Activated T-cell treated with anti-CD3 and anti-CD28 coated beads, Interleukin-2, amount 50 U/mL, for 72 hours (primary cell): Measurements from ENCODE around the gene PTER. TPM values are rescaled to one million over a fixed set of nuclear protein-coding genes. Genes with fewer than 3 reads are reported as not detected.

ENCODE experiments used
- ATAC-seq, 2 donors: fragments of 150-1000 bp; cut with Tn5 transposase; replicated peaks in 1 of 2; 2 replicates each; pipeline ENCODE4 v1.10.0; 2021; ENCODE audit warnings: moderate library complexity in 2 of 2, mild to moderate bottlenecking in 1 of 2
- DNase-seq, 2 donors: peaks; one replicate each; pipeline ENCODE4 v3.0.0; 2021 to 2022; ENCODE audit warnings: mixed read lengths in 1 of 2
- H3K27ac Mint-ChIP-seq: one replicate; pipeline ENCODE4 v1.8.0; 2022; ENCODE audit warnings: mild to moderate bottlenecking, moderate library complexity, mixed read lengths
- H3K27me3 Mint-ChIP-seq: one replicate; pipeline ENCODE4 v1.8.0; 2022; ENCODE audit warnings: low read depth, mixed read lengths
- H3K36me3 Mint-ChIP-seq, 2 donors: one replicate each; pipeline ENCODE4 v1.8.0; 2022; ENCODE audit warnings: mixed read lengths in 2 of 2, mild to moderate bottlenecking in 1 of 2; ENCODE audit not compliant: insufficient read depth in 2 of 2
- H3K4me1 Mint-ChIP-seq: one replicate; pipeline ENCODE4 v1.8.0; 2022; ENCODE audit warnings: low read depth, mixed read lengths
- H3K4me3 Mint-ChIP-seq, 2 donors: one replicate each; pipeline ENCODE4 v1.8.0; 2022; ENCODE audit warnings: mild to moderate bottlenecking in 2 of 2, mixed read lengths in 2 of 2, moderate library complexity in 2 of 2
- H3K9me3 Mint-ChIP-seq, 2 donors: one replicate each; pipeline ENCODE4 v1.8.0; 2022; ENCODE audit warnings: mixed read lengths in 2 of 2
- total RNA-seq, 2 donors: library from RNA; stranded (reverse); gene quantifications; one replicate each; pipeline ENCODE4 v1.2.3, GENCODE V29; 2022

PTER gene
- total RNA-seq, 2 donors from 2014 or later: 25.7 to 40.7 TPM

DNA sequence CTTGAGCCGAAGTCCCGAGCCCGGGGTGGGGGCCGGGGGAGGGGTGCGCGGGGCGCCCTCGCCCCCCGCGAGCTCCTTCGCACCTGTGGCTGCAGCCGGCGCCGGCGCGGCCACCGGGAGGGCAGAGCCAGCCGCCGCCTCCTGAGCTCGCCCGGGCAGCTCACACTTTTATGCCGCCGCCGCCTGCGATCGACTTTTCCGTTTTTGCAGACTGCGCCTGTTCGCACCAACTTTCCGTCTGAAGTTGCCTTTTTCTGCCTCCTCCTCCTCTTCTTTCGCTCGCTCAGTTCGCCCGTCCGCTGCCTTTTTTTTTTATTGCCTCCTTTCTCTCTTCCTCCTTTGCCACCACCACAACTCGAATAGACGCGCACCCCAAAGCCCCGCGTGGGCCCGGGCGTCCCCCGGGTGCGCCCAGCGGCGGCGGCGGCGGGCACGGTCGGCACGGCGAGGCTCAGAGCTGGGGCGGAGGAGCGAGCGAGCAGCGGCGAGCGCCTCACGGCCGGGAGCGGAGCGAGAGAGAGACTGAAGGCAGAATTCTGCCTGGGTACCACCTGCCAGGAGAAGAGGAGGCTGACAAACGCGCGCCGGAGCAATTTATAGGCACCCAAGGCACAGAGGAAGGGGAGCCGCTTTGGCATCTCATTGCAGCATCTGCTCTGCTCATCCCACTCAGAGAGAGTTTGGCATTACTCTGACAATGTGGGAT, 84.7 kb downstream of the PTER start, which contains the start of gene C1QL3:
TSS of gene C1QL3 (minus strand) at position 569 of the 706 bp plus-strand sequence. CDS start 814 bp downstream, outside the sequence.
- Mint-ChIP-seq H3K9me3 (no peaks in the 10 kb centered on the region), H3K27ac (peak within 1 kb of the TSS; percentile 66), H3K4me1 (no peaks in the 10 kb centered on the region), H3K36me3 (no peaks in the 10 kb centered on the region), H3K27me3 (peaks cover 46% of the 10 kb centered on the region), H3K4me3 (peak within 1 kb of the TSS; percentile 87 to 92)
- DNase-seq (peak; percentile 41), ATAC-seq (peak; percentile 57 to 64)

DNA sequence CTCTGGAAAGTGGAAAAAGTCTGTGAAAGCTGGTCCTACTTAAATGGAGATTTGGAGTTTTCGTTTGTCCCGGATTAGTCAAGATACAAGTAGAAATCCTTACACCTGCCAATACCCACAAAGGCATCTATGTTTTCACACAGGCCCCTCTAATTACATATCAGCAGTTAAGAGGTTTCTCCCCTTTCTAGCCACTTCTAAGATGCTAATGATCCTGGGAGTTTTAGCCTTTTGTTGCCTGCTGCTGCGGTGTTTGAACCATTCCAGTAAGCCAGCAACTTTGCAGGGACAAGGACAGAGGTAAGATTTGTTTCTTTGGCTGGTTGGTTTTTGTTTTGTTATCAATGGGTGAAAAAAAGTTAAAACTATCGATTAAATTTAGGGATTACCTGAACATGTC, 90.6 kb downstream of the PTER start:
- H3K4me3 Mint-ChIP-seq: no peak overlapping the region
- DNase-seq (no peak), ATAC-seq (no peak)
- H3K9me3 Mint-ChIP-seq: no peaks in the 10 kb centered on the region
- H3K27me3 Mint-ChIP-seq: peaks cover 39% of the 10 kb centered on the region
- H3K36me3 Mint-ChIP-seq: no peaks in the 10 kb centered on the region
- no peak overlapping the region for H3K27ac Mint-ChIP-seq
- H3K4me1 Mint-ChIP-seq: peaks cover 5% of the 10 kb centered on the region

GRCh38 chr10:16529853-16530252, 93.0 kb downstream of the PTER start:
- Mint-ChIP-seq H3K4me1 (peaks cover 5% of the 10 kb centered on the region), H3K36me3 (no peaks in the 10 kb centered on the region), H3K27ac (no peak overlapping the region), H3K4me3 (no peak overlapping the region), H3K9me3 (no peaks in the 10 kb centered on the region), H3K27me3 (peaks cover 15% of the 10 kb centered on the region)
- DNase-seq (no peak), ATAC-seq (no peak)

DNA sequence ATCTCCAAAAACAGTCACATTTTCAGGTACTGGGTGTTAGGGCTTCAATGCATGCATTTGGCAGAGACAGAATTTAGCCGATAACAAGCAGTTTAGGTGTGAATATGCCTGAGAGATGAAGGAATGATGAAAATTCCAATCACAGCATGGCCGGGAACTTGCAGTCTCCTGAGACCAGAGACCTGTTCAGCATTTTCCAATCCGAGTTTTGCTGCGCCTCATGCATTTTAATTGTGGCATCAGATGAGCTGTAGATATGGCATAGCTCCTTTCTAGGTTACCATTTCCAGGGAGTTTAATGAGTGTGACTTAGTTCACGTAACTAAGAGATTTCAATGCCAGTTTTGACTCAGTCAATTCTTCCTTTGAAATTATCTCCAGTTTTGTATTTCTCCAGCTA, 99.3 kb downstream of the PTER start:
- H3K27me3 Mint-ChIP-seq: peaks cover 22% of the 10 kb centered on the region
- no peak overlapping the region for H3K27ac Mint-ChIP-seq
- no peak overlapping the region for H3K4me3 Mint-ChIP-seq
- H3K4me1 Mint-ChIP-seq: no peaks in the 10 kb centered on the region
- no peak for ATAC-seq
- H3K9me3 Mint-ChIP-seq: no peaks in the 10 kb centered on the region
- DNase-seq: no peak
- no peaks in the 10 kb centered on the region for H3K36me3 Mint-ChIP-seq

DNA sequence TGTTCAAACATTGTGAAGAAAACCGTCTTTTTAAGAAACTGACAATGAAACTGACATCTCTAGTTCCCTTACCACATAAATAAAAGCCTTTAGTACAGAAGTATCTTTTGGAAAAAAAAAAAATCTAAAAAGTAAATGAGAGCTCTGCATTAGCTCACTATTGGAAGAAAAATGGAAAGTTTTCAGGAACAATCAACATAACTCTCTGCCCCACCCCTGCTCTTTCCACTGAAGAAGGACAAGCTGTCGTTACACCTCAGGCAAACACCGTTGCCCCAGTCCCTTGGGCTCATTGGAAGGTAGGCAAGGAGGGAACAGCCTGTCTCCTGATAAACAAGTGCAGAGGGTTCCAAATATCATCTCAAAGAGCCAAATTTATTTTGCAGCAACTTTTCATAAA, 107.3 kb downstream of the PTER start:
- Mint-ChIP-seq H3K27me3 (peaks cover 38% of the 10 kb centered on the region), H3K4me3 (no peak overlapping the region), H3K4me1 (no peaks in the 10 kb centered on the region), H3K9me3 (no peaks in the 10 kb centered on the region), H3K27ac (no peak overlapping the region), H3K36me3 (no peaks in the 10 kb centered on the region)
- ATAC-seq: no peak
- no peak for DNase-seq

DNA sequence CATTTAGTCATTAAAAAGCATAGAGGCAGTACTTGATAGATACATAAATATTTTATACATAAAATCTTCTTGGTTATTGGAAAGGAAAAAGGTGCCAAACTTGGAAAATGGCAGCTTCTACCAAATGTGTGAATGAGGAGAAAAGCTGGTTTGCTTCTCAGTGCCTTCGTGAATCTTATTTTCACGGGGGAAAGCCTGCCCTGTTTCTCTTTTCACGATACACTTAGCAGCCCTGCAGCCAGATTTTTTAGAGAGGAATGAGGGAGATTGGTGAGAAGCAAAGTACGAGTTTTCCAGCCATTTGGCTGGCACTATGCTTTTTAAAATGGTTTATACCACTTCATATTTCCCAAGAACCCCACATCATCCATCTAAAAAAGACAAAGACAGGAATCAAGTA, 107.8 kb downstream of the PTER start:
- Mint-ChIP-seq H3K9me3 (no peaks in the 10 kb centered on the region), H3K27me3 (peaks cover 34% of the 10 kb centered on the region), H3K36me3 (no peaks in the 10 kb centered on the region), H3K4me1 (no peaks in the 10 kb centered on the region), H3K27ac (no peak overlapping the region), H3K4me3 (no peak overlapping the region)
- ATAC-seq: no peak
- DNase-seq: no peak

DNA sequence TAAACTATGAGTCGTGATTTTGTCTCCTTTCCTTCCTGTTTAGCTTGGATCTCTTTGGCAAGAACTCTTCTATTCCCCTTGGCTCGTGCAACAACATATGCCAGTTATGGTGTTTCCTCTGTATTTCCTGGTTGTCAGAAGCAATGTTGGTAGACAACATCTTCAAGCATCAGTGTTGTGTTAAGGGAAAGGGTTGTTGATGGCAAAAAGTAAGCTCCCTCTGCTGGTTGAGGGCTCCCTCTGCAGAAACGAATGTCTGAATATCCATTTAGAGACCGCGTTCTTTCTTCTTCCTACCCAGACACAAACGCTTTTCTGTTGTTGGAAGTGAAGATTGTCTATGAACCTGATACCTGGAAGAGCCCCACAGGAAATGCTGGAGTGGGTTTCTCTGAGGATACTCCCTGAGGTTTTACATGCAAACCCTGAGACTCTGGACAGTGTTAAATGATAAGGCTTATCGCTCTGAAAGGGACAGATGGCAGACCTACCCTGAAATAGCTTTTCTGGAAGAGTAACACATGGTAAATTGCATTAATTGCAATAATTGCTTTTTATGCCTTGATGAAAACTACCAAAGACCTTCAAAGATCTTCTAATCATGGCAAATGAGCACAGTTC, 108.4 kb downstream of the PTER start:
- Mint-ChIP-seq H3K4me1 (no peaks in the 10 kb centered on the region), H3K27me3 (peaks cover 28% of the 10 kb centered on the region), H3K27ac (no peak overlapping the region), H3K4me3 (no peak overlapping the region), H3K36me3 (no peaks in the 10 kb centered on the region), H3K9me3 (no peaks in the 10 kb centered on the region)
- ATAC-seq: no peak
- peak; percentile 2 for DNase-seq

DNA sequence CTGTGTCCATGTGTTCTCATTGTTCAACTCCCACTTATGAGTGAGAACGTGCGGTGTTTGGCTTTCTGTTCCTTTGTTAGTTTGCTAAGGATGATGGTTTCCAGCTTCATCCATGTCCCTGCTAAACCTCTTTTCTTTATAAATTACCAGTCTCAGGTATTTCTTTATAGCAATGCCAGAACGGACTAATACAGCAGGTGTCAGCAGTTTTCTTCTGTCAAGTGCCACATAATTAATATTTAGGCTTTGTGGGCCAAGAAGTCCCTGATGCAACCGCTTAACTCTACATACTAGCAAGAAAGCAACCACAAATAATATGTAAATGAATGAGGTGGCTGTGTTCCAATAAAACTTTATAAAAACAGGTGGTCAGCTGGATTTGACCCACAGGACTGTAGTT, 111.2 kb downstream of the PTER start:
- Mint-ChIP-seq H3K4me3 (no peak overlapping the region), H3K4me1 (no peaks in the 10 kb centered on the region), H3K9me3 (no peaks in the 10 kb centered on the region), H3K36me3 (no peaks in the 10 kb centered on the region), H3K27me3 (peaks cover 24% of the 10 kb centered on the region), H3K27ac (no peak overlapping the region)
- ATAC-seq (no peak), DNase-seq (no peak)

GRCh38 chr10:16559236-16559773, 122.5 kb downstream of the PTER start:
- ATAC-seq (no peak), DNase-seq (no peak)
- Mint-ChIP-seq H3K4me3 (no peak overlapping the region), H3K27me3 (peaks cover 15% of the 10 kb centered on the region), H3K4me1 (no peaks in the 10 kb centered on the region), H3K36me3 (no peaks in the 10 kb centered on the region), H3K9me3 (peaks cover 0 to 2% of the 10 kb centered on the region in 2 donors), H3K27ac (no peak overlapping the region)

DNA sequence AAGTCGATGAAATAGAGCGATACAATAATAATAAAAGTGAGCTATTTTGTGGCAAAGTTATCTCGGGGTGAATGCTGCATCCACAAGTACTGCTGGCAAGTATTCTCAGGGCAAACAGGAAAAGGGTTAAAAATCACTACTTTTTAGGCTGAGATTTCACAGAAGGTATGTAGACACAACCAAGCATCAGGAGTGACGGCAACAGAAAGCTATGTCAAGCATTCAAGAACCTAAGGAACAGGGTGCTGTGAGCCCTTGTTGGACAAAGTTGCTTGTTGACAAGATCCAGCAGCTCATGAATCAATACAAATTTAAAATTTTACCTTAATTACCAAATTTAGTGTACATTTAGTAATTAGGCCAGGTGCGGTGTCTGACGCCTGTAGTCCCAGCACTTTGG, 126.1 kb downstream of the PTER start:
- Mint-ChIP-seq H3K36me3 (no peaks in the 10 kb centered on the region), H3K27ac (no peak overlapping the region)

More for the DNA sequence above, 126.1 kb downstream of the PTER start:
- H3K9me3 Mint-ChIP-seq: peaks cover 0 to 2% of the 10 kb centered on the region in 2 donors
- DNase-seq: no peak
- ATAC-seq: no peak
- peaks cover 29% of the 10 kb centered on the region for H3K27me3 Mint-ChIP-seq
- no peak overlapping the region for H3K4me3 Mint-ChIP-seq
- no peaks in the 10 kb centered on the region for H3K4me1 Mint-ChIP-seq

Other genes with a start within 250 kb of the PTER start
- gene C1QL3, start 84.9 kb downstream of the PTER start, total RNA-seq: under 1 TPM in 1 of 2 donors, not detected in 1; 0.12 TPM